ENCODE results near the gene RUNX1. TPM values are rescaled to one million over a fixed set of nuclear protein-coding genes. Genes with fewer than 3 reads are reported as not detected.

Gene RUNX1
- 0.60 TPM for polyA plus RNA-seq (2013, experiment 1 of 2)
- 0.57 TPM for polyA plus RNA-seq (2013, experiment 2 of 2)

DNA sequence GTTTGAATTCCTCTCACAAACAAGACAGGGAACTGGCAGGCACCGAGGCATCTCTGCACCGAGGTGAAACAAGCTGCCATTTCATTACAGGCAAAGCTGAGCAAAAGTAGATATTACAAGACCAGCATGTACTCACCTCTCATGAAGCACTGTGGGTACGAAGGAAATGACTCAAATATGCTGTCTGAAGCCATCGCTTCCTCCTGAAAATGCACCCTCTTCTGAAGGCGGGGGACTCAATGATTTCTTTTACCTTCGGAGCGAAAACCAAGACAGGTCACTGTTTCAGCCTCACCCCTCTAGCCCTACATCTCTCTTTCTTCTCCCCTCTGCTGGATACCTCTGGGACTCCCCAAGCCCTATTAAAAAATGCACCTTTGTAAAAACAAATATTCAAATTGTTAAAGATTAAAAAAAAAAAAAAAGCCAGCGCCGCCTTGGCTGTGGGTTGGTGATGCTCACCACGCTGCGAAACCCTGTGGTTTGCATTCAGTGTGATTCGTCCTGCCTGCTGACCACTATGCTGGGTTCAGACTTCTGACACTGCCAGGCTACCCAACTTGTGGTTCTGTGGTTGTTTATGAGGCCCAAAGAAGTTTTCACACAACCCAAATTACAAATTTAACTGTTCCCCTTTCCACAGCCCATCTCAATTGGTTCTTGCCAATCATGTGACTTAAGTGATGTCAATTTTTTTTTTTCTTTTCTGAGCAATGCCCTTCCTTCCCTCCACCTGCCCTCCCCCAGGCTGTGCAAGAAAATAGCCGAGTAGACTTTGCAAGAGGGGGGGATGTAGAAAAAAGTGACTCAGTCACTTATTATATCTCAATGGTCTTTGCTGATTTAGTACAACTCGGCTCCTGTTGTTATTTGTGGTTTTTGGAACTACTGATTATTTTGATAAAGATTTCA, at the start of gene RUNX1:
Gene RUNX1, minus strand, starts transcription at position 597 of the 912 bp plus-strand sequence.
- Histone ChIP-seq H3K4me3 (ENCODE audit: low read length) (no peak within 1 kb of the TSS), H3K27me3 (ENCODE audit: insufficient read depth, low read length) (no peaks in the 10 kb centered on the region), H3K36me3 (ENCODE audit: insufficient read depth, low read length) (no peaks in the 10 kb centered on the region), H3K9ac (ENCODE audit: low read depth, low read length) (no peak within 1 kb of the TSS), H3K9me3 (ENCODE audit: insufficient read depth, low read depth, low read length) (no peaks in the 10 kb centered on the region), H3K27ac (ENCODE audit: low read depth, low read length) (no peak within 1 kb of the TSS), H3K4me1 (ENCODE audit: insufficient read depth, low read length) (peaks cover 12% of the 10 kb centered on the region)
- 90% methylated on average over 13 of the region's 14 CpGs for WGBS

DNA sequence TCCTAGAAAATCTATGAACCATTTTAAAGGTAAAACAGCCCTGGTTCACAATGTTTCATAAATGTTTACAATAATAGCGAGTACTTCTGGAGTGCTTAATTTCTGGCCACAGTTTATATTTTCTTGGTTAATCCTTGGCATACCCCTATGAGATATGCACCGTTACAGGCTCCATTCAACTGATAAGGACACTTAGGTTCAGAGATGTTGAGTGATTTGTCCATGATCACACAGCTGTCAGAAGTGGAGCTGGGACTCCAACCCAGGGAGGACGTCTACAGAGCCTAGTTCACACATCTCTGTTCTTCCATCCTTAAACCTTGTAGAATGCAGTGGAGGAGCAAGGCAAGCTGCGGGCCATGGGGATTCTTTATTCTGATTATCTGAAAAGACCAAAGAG, 48.4 kb upstream of the RUNX1 start:
- Histone ChIP-seq H3K9ac (ENCODE audit: low read depth, low read length) (no peak overlapping the region), H3K27me3 (ENCODE audit: insufficient read depth, low read length) (no peaks in the 10 kb centered on the region), H3K9me3 (ENCODE audit: insufficient read depth, low read depth, low read length) (no peaks in the 10 kb centered on the region), H3K27ac (ENCODE audit: low read depth, low read length) (no peak overlapping the region), H3K36me3 (ENCODE audit: insufficient read depth, low read length) (no peaks in the 10 kb centered on the region), H3K4me1 (ENCODE audit: insufficient read depth, low read length) (no peaks in the 10 kb centered on the region), H3K4me3 (ENCODE audit: low read length) (no peak overlapping the region)
- 93% methylated on average over 4 of the region's 4 CpGs for WGBS

DNA sequence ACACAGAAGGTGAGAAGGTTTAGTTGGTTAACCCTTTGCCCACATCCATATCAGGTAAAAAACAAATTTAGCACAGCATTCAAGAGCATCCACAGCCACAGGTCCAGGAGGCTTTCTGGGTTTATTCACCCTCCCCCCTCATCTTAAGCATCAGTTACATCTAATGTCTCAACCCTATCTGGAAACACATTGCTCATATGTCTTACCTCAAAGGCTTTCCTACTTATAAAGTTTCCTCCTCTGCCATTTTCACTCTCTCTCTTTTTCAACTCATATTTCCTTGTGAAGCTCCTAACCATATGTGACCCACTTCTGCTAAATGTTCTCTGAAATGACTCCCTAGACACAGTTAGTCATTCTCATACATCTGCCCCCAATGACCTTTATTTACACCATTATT, 47.9 kb upstream of the RUNX1 start:
- Histone ChIP-seq H3K4me3 (ENCODE audit: low read length) (no peak overlapping the region), H3K36me3 (ENCODE audit: insufficient read depth, low read length) (no peaks in the 10 kb centered on the region), H3K4me1 (ENCODE audit: insufficient read depth, low read length) (no peaks in the 10 kb centered on the region), H3K9me3 (ENCODE audit: insufficient read depth, low read depth, low read length) (no peaks in the 10 kb centered on the region), H3K27me3 (ENCODE audit: insufficient read depth, low read length) (no peaks in the 10 kb centered on the region), H3K27ac (ENCODE audit: low read depth, low read length) (no peak overlapping the region), H3K9ac (ENCODE audit: low read depth, low read length) (no peak overlapping the region)

GRCh38 chr21:35095859-35096291, 46.8 kb upstream of the RUNX1 start:
- Histone ChIP-seq H3K9ac (ENCODE audit: low read depth, low read length) (no peak overlapping the region), H3K4me1 (ENCODE audit: insufficient read depth, low read length) (no peaks in the 10 kb centered on the region), H3K27me3 (ENCODE audit: insufficient read depth, low read length) (no peaks in the 10 kb centered on the region), H3K4me3 (ENCODE audit: low read length) (no peak overlapping the region), H3K27ac (ENCODE audit: low read depth, low read length) (no peak overlapping the region), H3K36me3 (ENCODE audit: insufficient read depth, low read length) (no peaks in the 10 kb centered on the region), H3K9me3 (ENCODE audit: insufficient read depth, low read depth, low read length) (no peaks in the 10 kb centered on the region)
- 96% methylated on average over 2 of the region's 2 CpGs for WGBS

DNA sequence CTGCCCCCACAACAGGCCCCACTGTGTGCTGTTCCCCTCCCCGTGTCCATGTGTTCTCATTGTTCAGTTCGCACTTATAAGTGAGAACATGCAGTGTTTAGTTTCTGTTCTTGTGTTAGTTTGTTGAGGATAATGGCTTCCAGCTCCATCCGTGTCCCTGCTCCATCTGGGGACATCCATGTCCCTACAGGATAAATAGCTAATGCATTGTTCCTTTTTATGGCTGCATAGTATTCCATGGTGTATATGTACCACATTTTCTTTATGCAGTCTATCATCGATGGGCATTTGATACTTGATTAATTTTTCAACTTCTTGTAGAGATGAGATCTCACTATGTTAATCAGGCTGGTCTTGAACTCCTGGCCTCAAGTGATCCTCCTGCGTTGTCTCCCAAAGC, 44.4 kb upstream of the RUNX1 start:
- WGBS, result 91% methylated on average over 5 of the region's 5 CpGs
- H3K9ac ChIP-seq (ENCODE audit: low read depth, low read length), result no peak overlapping the region
- H3K36me3 ChIP-seq (ENCODE audit: insufficient read depth, low read length), result no peaks in the 10 kb centered on the region
- H3K4me1 ChIP-seq (ENCODE audit: insufficient read depth, low read length), result no peaks in the 10 kb centered on the region
- no peak overlapping the region for H3K27ac ChIP-seq (ENCODE audit: low read depth, low read length)
- no peak overlapping the region for H3K4me3 ChIP-seq (ENCODE audit: low read length)
- no peaks in the 10 kb centered on the region for H3K9me3 ChIP-seq (ENCODE audit: insufficient read depth, low read depth, low read length)
- no peaks in the 10 kb centered on the region for H3K27me3 ChIP-seq (ENCODE audit: insufficient read depth, low read length)

DNA sequence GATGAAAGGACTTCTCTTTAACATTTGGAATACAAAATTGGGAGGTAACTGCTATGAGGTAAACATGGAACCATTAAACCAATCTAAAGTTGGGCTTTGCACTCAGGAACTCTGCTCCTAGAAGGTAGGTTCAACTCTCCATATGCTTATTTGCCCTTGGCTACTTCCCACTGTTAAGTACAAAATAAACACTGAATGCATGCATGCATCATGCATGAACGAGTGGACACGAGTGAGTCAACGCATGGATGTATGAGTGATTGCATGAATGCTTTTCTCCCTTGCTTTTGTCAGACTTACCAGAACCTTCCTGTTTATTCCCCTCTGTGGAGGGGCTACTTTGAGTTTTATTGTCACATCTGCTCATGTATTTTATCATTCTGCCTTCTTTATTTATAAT, 42.4 kb upstream of the RUNX1 start:
- Histone ChIP-seq H3K27ac (ENCODE audit: low read depth, low read length) (no peak overlapping the region), H3K27me3 (ENCODE audit: insufficient read depth, low read length) (no peaks in the 10 kb centered on the region), H3K4me1 (ENCODE audit: insufficient read depth, low read length) (no peaks in the 10 kb centered on the region), H3K9me3 (ENCODE audit: insufficient read depth, low read depth, low read length) (no peaks in the 10 kb centered on the region), H3K9ac (ENCODE audit: low read depth, low read length) (no peak overlapping the region), H3K4me3 (ENCODE audit: low read length) (no peak overlapping the region), H3K36me3 (ENCODE audit: insufficient read depth, low read length) (no peaks in the 10 kb centered on the region)
- 91% methylated on average over 3 of the region's 3 CpGs for WGBS

- H3K4me1 ChIP-seq (ENCODE audit: insufficient read depth, low read length), result no peaks in the 10 kb centered on the region
- no peak overlapping the region for H3K27ac ChIP-seq (ENCODE audit: low read depth, low read length)
- H3K9me3 ChIP-seq (ENCODE audit: insufficient read depth, low read depth, low read length), result no peaks in the 10 kb centered on the region
- no peaks in the 10 kb centered on the region for H3K27me3 ChIP-seq (ENCODE audit: insufficient read depth, low read length)
- H3K9ac ChIP-seq (ENCODE audit: low read depth, low read length), result no peak overlapping the region
- H3K4me3 ChIP-seq (ENCODE audit: low read length), result no peak overlapping the region
- 63% methylated on average over 4 of the region's 4 CpGs for WGBS
- no peaks in the 10 kb centered on the region for H3K36me3 ChIP-seq (ENCODE audit: insufficient read depth, low read length)
Measured at GRCh38 chr21:35090403-35090802, 41.3 kb upstream of the RUNX1 start.

DNA sequence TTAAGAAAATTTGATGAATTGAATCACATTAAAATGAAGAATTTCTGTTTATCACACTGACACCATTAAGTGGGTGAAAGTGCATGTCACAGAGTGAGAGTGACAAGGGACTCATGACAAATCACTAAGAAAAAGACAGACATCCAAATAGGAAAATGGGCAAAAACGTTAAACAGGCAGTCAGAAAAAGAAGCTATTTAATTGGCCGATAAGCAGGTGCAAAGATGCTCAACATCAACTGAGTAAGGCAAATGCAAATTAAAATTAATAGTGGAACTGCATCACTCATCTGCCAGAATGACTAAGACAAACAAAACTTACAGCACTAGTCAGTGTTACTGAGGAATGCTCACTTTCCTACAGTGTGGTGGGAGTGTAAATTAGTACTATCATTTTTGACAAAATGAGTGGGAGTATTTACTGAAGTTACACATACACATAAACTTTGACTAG, 39.2 kb upstream of the RUNX1 start:
- H3K27ac ChIP-seq (ENCODE audit: low read depth, low read length), result no peak overlapping the region
- H3K4me3 ChIP-seq (ENCODE audit: low read length), result no peak overlapping the region
- peaks cover 3% of the 10 kb centered on the region; the same call in 1 of the 2 replicates for H3K9me3 ChIP-seq (ENCODE audit: insufficient read depth, low read depth, low read length)
- H3K27me3 ChIP-seq (ENCODE audit: insufficient read depth, low read length), result no peaks in the 10 kb centered on the region
- 90% methylated on average over 2 of the region's 2 CpGs for WGBS
- no peaks in the 10 kb centered on the region for H3K36me3 ChIP-seq (ENCODE audit: insufficient read depth, low read length)
- H3K4me1 ChIP-seq (ENCODE audit: insufficient read depth, low read length), result no peaks in the 10 kb centered on the region
- no peak overlapping the region for H3K9ac ChIP-seq (ENCODE audit: low read depth, low read length)

- Histone ChIP-seq H3K9ac (ENCODE audit: low read depth, low read length) (no peak overlapping the region), H3K9me3 (ENCODE audit: insufficient read depth, low read depth, low read length) (peaks cover 5% of the 10 kb centered on the region; the same call in 1 of the 2 replicates), H3K27me3 (ENCODE audit: insufficient read depth, low read length) (no peaks in the 10 kb centered on the region), H3K4me1 (ENCODE audit: insufficient read depth, low read length) (no peaks in the 10 kb centered on the region), H3K27ac (ENCODE audit: low read depth, low read length) (no peak overlapping the region), H3K36me3 (ENCODE audit: insufficient read depth, low read length) (no peaks in the 10 kb centered on the region), H3K4me3 (ENCODE audit: low read length) (no peak overlapping the region)
- 79% methylated on average over 2 of the region's 2 CpGs for WGBS
Measured at GRCh38 chr21:35086357-35086756, 37.3 kb upstream of the RUNX1 start.

DNA sequence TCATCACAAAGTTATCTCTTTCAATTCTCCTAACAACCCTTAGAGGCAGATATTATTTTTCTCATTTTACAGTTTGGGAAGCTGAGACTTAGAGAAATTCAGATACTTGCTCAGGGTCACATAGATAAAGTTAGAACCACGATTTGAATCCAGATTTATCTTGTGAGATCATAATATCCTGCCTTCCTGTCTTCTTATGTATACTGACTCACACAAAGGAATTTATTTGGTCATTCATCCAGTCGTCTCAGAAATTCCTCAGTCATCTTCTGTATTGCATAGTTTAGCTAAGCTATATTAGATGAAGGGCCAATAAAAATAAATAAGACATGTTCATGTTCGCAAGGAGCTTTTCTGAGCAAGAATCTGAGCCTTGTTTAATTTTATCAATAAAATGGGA, 35.8 kb upstream of the RUNX1 start:
- H3K4me1 ChIP-seq (ENCODE audit: insufficient read depth, low read length), result no peaks in the 10 kb centered on the region
- no peak overlapping the region for H3K27ac ChIP-seq (ENCODE audit: low read depth, low read length)
- peaks cover 5% of the 10 kb centered on the region; the same call in 1 of the 2 replicates for H3K9me3 ChIP-seq (ENCODE audit: insufficient read depth, low read depth, low read length)
- no peaks in the 10 kb centered on the region for H3K27me3 ChIP-seq (ENCODE audit: insufficient read depth, low read length)
- H3K9ac ChIP-seq (ENCODE audit: low read depth, low read length), result no peak overlapping the region
- no peak overlapping the region for H3K4me3 ChIP-seq (ENCODE audit: low read length)
- whole genome bisulfite sequencing, result 98% methylated on average over 3 of the region's 3 CpGs
- no peaks in the 10 kb centered on the region for H3K36me3 ChIP-seq (ENCODE audit: insufficient read depth, low read length)

GRCh38 chr21:35083246-35083645, 34.1 kb upstream of the RUNX1 start:
- Histone ChIP-seq H3K4me1 (ENCODE audit: insufficient read depth, low read length) (no peaks in the 10 kb centered on the region), H3K27ac (ENCODE audit: low read depth, low read length) (no peak overlapping the region), H3K36me3 (ENCODE audit: insufficient read depth, low read length) (no peaks in the 10 kb centered on the region), H3K9ac (ENCODE audit: low read depth, low read length) (no peak overlapping the region), H3K9me3 (ENCODE audit: insufficient read depth, low read depth, low read length) (peaks cover 5% of the 10 kb centered on the region; the same call in 1 of the 2 replicates), H3K27me3 (ENCODE audit: insufficient read depth, low read length) (no peaks in the 10 kb centered on the region), H3K4me3 (ENCODE audit: low read length) (no peak overlapping the region)
- 87% methylated on average over 3 of the region's 3 CpGs for WGBS

Measured in HUES64 (cell line).